ENCODE results near the gene CHD5.

The CHD5 gene

GRCh38 chr1:6134206-6134605 lies 45.9 kb downstream of the CHD5 start:
- no peak for DNase-seq

GRCh38 chr1:6133146-6133895 lies 46.8 kb downstream of the CHD5 start:
- DNase-seq: no peak

GRCh38 chr1:6131561-6131960 lies 48.6 kb downstream of the CHD5 start:
- no peak for DNase-seq

- no peak for DNase-seq
These were observed 49.5 kb downstream of the CHD5 start for GRCh38 chr1:6130596-6130995.

- no peak for DNase-seq
These were observed 50.1 kb downstream of the CHD5 start for GRCh38 chr1:6130036-6130435.

GRCh38 chr1:6129313-6129712 lies 50.8 kb downstream of the CHD5 start:
- DNase-seq: no peak

- DNase-seq: no peak
These were observed 51.6 kb downstream of the CHD5 start for GRCh38 chr1:6128276-6129081.

- peak in 26 of 51 donors; percentile 3 to 67 (median 32) for DNase-seq
These were observed 52.4 kb downstream of the CHD5 start for GRCh38 chr1:6127587-6128163.

- DNase-seq: no peak
These were observed 53.5 kb downstream of the CHD5 start for GRCh38 chr1:6126521-6127067.

GRCh38 chr1:6126028-6126427 lies 54.1 kb downstream of the CHD5 start:
- no peak for DNase-seq

GRCh38 chr1:6125366-6125765 lies 54.8 kb downstream of the CHD5 start:
- no peak for DNase-seq

GRCh38 chr1:6124746-6125365 lies 55.3 kb downstream of the CHD5 start:
- DNase-seq: no peak

GRCh38 chr1:6124341-6124740 lies 55.8 kb downstream of the CHD5 start:
- no peak for DNase-seq

GRCh38 chr1:6123816-6124215 lies 56.3 kb downstream of the CHD5 start:
- no peak for DNase-seq

GRCh38 chr1:6123083-6123482 lies 57.0 kb downstream of the CHD5 start:
- DNase-seq: no peak

GRCh38 chr1:6121651-6122370 lies 58.3 kb downstream of the CHD5 start:
- DNase-seq: no peak

- DNase-seq: no peak
These were observed 59.1 kb downstream of the CHD5 start for GRCh38 chr1:6121021-6121421.

GRCh38 chr1:6118415-6118814 lies 61.7 kb downstream of the CHD5 start:
- no peak for DNase-seq

GRCh38 chr1:6117624-6118023 lies 62.5 kb downstream of the CHD5 start:
- DNase-seq: no peak

GRCh38 chr1:6117064-6117463 lies 63.1 kb downstream of the CHD5 start:
- DNase-seq: no peak

GRCh38 chr1:6116137-6116536 lies 64.0 kb downstream of the CHD5 start:
- DNase-seq: no peak

Data from hypothalamus (tissue), 51 donors.